IMR-90 (cell line): ENCODE results near the gene CCDC83. TPM values are rescaled to one million over a fixed set of nuclear protein-coding genes. Genes with fewer than 3 reads are reported as not detected.
A peak's percentile ranks its signal among the peaks of the same experiment; 100 is the strongest.

Source experiments
- ATAC-seq: fragments of 200-7000 bp; cut with Tn5 transposase; 2 replicates; pipeline ENCODE4 v1.9.1; 2020; ENCODE audit warnings: low read depth, mild to moderate bottlenecking, moderate library complexity
- BruUV-seq: library from RNA; stranded (reverse); fragments of 400-500 nt; replicated peaks from 2 replicates; lab custom pipeline; 2021; lab: Mats Ljungman, UMichigan
- CTCF ChIA-PET: fragments of 300-600 bp; formaldehyde crosslinking; extraction: SDS; loops from one replicate; lab custom pipeline; 2021; ENCODE audit warnings: antibody characterized with exemption; lab: Yijun Ruan, JAX
- POLR2A ChIA-PET: fragments of 300-600 bp; sonication (Branson Sonifier 250); formaldehyde crosslinking; loops from one replicate; lab custom pipeline; 2022; ENCODE audit warnings: antibody characterized with exemption; ENCODE audit not compliant: unreplicated experiment; lab: Charles Lee
- DNase-seq: peaks from one replicate; pipeline ENCODE4 v3.0.0; 2013
- H2AFZ ChIP-seq: replicated peaks from 2 replicates; pipeline ENCODE3; 2013; ENCODE audit warnings: low read length, mild to moderate bottlenecking; ENCODE audit not compliant: poor library complexity
- H2AK5ac ChIP-seq: 2 replicates; pipeline ENCODE4 v1.6.1; 2013; ENCODE audit warnings: low read depth, low read length, inconsistent platforms
- H2AK9ac ChIP-seq: replicated peaks from 2 replicates; pipeline ENCODE3; 2013; ENCODE audit warnings: mild to moderate bottlenecking, low read depth, low read length, moderate library complexity; ENCODE audit not compliant: poor library complexity
- H2BK120ac ChIP-seq: 2 replicates; pipeline ENCODE4 v1.6.1; 2013; ENCODE audit warnings: low read depth, low read length, inconsistent platforms
- H2BK15ac ChIP-seq: 3 replicates; pipeline ENCODE4 v1.6.1; 2013; ENCODE audit warnings: low read depth, low read length, inconsistent platforms
- H2BK20ac ChIP-seq: 2 replicates; pipeline ENCODE4 v1.6.1; 2013; ENCODE audit warnings: low read depth, mild to moderate bottlenecking, inconsistent platforms, low read length, moderate library complexity
- H2BK5ac ChIP-seq: 2 replicates; pipeline ENCODE4 v1.6.1; 2013; ENCODE audit warnings: mild to moderate bottlenecking, low read depth, low read length, inconsistent platforms; ENCODE audit not compliant: poor library complexity, severe bottlenecking
- H3K14ac ChIP-seq: replicated peaks from 2 replicates; pipeline ENCODE4 v1.6.1; 2013; ENCODE audit warnings: low read depth, low read length, inconsistent platforms
- H3K18ac ChIP-seq: 2 replicates; pipeline ENCODE4 v1.6.1; 2013; ENCODE audit warnings: low read depth, low read length, control low read depth
- H3K23ac ChIP-seq: 2 replicates; pipeline ENCODE4 v1.6.1; 2013; ENCODE audit warnings: low read depth, low read length, inconsistent platforms
- H3K27ac ChIP-seq: 2 replicates; pipeline ENCODE4 v1.5.1; 2013; ENCODE audit warnings: mild to moderate bottlenecking, control low read depth, low read length; ENCODE audit not compliant: insufficient read depth
- H3K27me3 ChIP-seq: 2 replicates; pipeline ENCODE4 v1.6.1; 2013; ENCODE audit warnings: low read length; ENCODE audit not compliant: control insufficient read depth, insufficient read depth
- H3K36me3 ChIP-seq: 2 replicates; pipeline ENCODE4 v1.6.1; 2013; ENCODE audit warnings: low read length, mixed read lengths; ENCODE audit not compliant: control insufficient read depth, insufficient read depth
- H3K4ac ChIP-seq: 2 replicates; pipeline ENCODE4 v1.6.1; 2013; ENCODE audit warnings: low read depth, low read length, inconsistent platforms
- H3K4me1 ChIP-seq: 2 replicates; pipeline ENCODE4 v1.6.1; 2013; ENCODE audit warnings: low read length, mixed read lengths; ENCODE audit not compliant: control insufficient read depth, insufficient read depth
- H3K4me2 ChIP-seq: 2 replicates; pipeline ENCODE4 v1.6.1; 2013; ENCODE audit warnings: low read depth, mild to moderate bottlenecking, control low read depth, low read length, moderate library complexity
- H3K4me3 ChIP-seq: 2 replicates; pipeline ENCODE4 v1.5.1; 2013; ENCODE audit warnings: low read depth, mild to moderate bottlenecking, control low read depth, low read length, moderate library complexity; ENCODE audit not compliant: insufficient read depth
- H3K56ac ChIP-seq: 2 replicates; pipeline ENCODE4 v1.6.1; 2013; ENCODE audit warnings: low read length, inconsistent platforms; ENCODE audit not compliant: insufficient read depth; ENCODE audit errors: extremely low read depth
- H3K79me1 ChIP-seq, 2 experiments: 2 replicates each; pipeline ENCODE4 v1.6.1; 2013; ENCODE audit warnings: low read length in 2 of 2, inconsistent platforms in 1 of 2, low read depth in 1 of 2
- H3K9ac ChIP-seq: 2 replicates; pipeline ENCODE4 v1.6.1; 2013; ENCODE audit warnings: low read depth, low read length, control low read depth
- H3K9me1 ChIP-seq: 2 replicates; pipeline ENCODE4 v1.6.1; 2013; ENCODE audit warnings: low read length, inconsistent platforms; ENCODE audit not compliant: insufficient read depth
- H3K9me3 ChIP-seq: 2 replicates; pipeline ENCODE4 v1.6.1; 2013; ENCODE audit warnings: low read length; ENCODE audit not compliant: control insufficient read depth, insufficient read depth
- H4K20me1 ChIP-seq: 2 replicates; pipeline ENCODE4 v1.6.1; 2013; ENCODE audit warnings: low read length, inconsistent platforms; ENCODE audit not compliant: insufficient read depth
- H4K5ac ChIP-seq: 2 replicates; pipeline ENCODE4 v1.6.1; 2013; ENCODE audit warnings: mild to moderate bottlenecking, low read depth, low read length, control low read depth
- H4K8ac ChIP-seq, 2 experiments: 2 replicates each; pipeline ENCODE4 v1.6.1; 2013; ENCODE audit warnings: low read depth in 2 of 2, low read length in 2 of 2, control low read depth in 1 of 2, inconsistent platforms in 1 of 2
- H4K91ac ChIP-seq: 2 replicates; pipeline ENCODE4 v1.6.1; 2013; ENCODE audit warnings: low read depth, low read length, inconsistent platforms; ENCODE audit not compliant: insufficient read depth
- CTCF ChIP-seq: conservative IDR thresholded peaks from 2 replicates; pipeline ENCODE4 v1.5.1; 2012; ENCODE audit warnings: mild to moderate bottlenecking, low read depth, low read length, improper control_type of control experiment
- MXI1 ChIP-seq: IDR thresholded peaks from 2 replicates; pipeline ENCODE4 v1.6.1; 2012; ENCODE audit warnings: low read depth, mild to moderate bottlenecking, low read length, moderate library complexity, borderline replicate concordance
- NFE2L2 ChIP-seq: fragments of 150-350 bp; IDR thresholded peaks from 2 replicates; pipeline ENCODE4 v1.6.1; 2016; ENCODE audit warnings: low read depth, mild to moderate bottlenecking, low read length
- USF2 ChIP-seq: fragments of 150-350 bp; IDR thresholded peaks from 2 replicates; pipeline ENCODE4 v1.6.1; 2017; ENCODE audit warnings: mild to moderate bottlenecking, antibody characterized with exemption, low read length, low read depth
- WGBS, 2 experiments: methylation state at CpG; one replicate each; pipeline versions ENCODE4 v1.1.5 to v1.1.7; 2013; ENCODE audit warnings: missing lambda C conversion rate in 2 of 2; ENCODE audit not compliant: insufficient read length in 1 of 2; ENCODE audit errors: extremely low coverage in 2 of 2; 5-methylcytosine and 5-hydroxymethylcytosine counted together
- dilution Hi-C: fragments of 300-500 bp; cut with HindIII; formaldehyde crosslinking; loops from one replicate; pipeline ENCODE4 v1.14.3; 2018; ENCODE audit warnings: low sequenced_read_pairs; ENCODE audit not compliant: unreplicated experiment
- in situ Hi-C: fragments of 300-500 bp; cut with MboI; formaldehyde crosslinking; loops from 3 replicates; pipeline ENCODE4 v1.14.3; 2019; ENCODE audit warnings: low sequenced_read_pairs, inconsistent platforms, mixed read lengths
- intact Hi-C: fragments of 100-400 bp; cut with micrococcal nuclease; formaldehyde crosslinking; loops from 2 replicates; pipeline ENCODE4 v1.10.0; 2022
- polyA plus RNA-seq, 3 experiments: library from polyadenylated mRNA; depleted of rRNA; stranded (reverse); fragments of >200 nt; gene quantifications; 2 replicates each; pipeline ENCODE4 v1.2.3, GENCODE V29; 2012; ENCODE audit warnings: low replicate concordance in 1 of 3
- total RNA-seq: library from RNA; depleted of rRNA; stranded (reverse); fragments of >200 nt; gene quantifications from 2 replicates; pipeline ENCODE4 v1.2.3, GENCODE V29; 2012

CCDC83 gene
- total and polyA plus RNA-seq, 2 of the 4 experiments (the other 2 are of a cell fraction) = not detected

GRCh38 chr11:85866137-85866827 lies 11.1 kb downstream of the CCDC83 start (continued):
- no peak for TF ChIP-seq NFE2L2

- H2BK15ac ChIP-seq = no peak overlapping the region
- no peak overlapping the region for H4K8ac ChIP-seq
- dilution Hi-C loops = no loop called here
- in situ Hi-C loops = loop anchor here (10.0 kb wide), 1 partner anchor 427 kb away; no protein-coding TSS in a partner anchor
- no peak overlapping the region for H3K4me2 ChIP-seq
- no peaks in the 10 kb centered on the region for H4K20me1 ChIP-seq
- peak overlapping the region; percentile 7; the same call in 1 of the 2 replicates for H3K23ac ChIP-seq
- TF ChIP-seq CTCF (no peak), USF2 (peak; percentile 60), MXI1 (peak; percentile 74), NFE2L2 (no peak)
- DNase-seq (peak; percentile 57), ATAC-seq (peak; percentile 80)
- H3K56ac ChIP-seq = no peak overlapping the region
- intact Hi-C loops = no loop called here
- H2BK5ac ChIP-seq = peak overlapping the region; percentile 49
- no peak overlapping the region for H3K9ac ChIP-seq
- ChIA-PET POLR2A (no interaction called here), CTCF (no interaction called here)
- H3K79me1 ChIP-seq = no peaks in the 10 kb centered on the region
- H3K9me3 ChIP-seq = no peaks in the 10 kb centered on the region
- no TSS peak for BruUV-seq
- peak overlapping the region; percentile 31; the same call in 1 of the 2 replicates for H2BK20ac ChIP-seq
- H3K36me3 ChIP-seq = no peaks in the 10 kb centered on the region
- H3K18ac ChIP-seq = no peak overlapping the region
- no peaks in the 10 kb centered on the region for H3K27me3 ChIP-seq
- H4K91ac ChIP-seq = no peak overlapping the region
- H3K14ac ChIP-seq = peak overlapping the region; percentile 67; the same call in 1 of the 2 replicates
- H3K4me1 ChIP-seq = no peaks in the 10 kb centered on the region
- H3K9me1 ChIP-seq = peaks cover 4% of the 10 kb centered on the region
- H4K5ac ChIP-seq = no peak overlapping the region
- H3K4me3 ChIP-seq = no peak overlapping the region
- H2AFZ ChIP-seq = no peak overlapping the region
- no peak overlapping the region for H2AK9ac ChIP-seq
- H3K4ac ChIP-seq = peak overlapping the region; percentile 1; the same call in 1 of the 2 replicates
- no peak overlapping the region for H2AK5ac ChIP-seq
- H2BK120ac ChIP-seq = no peak overlapping the region
- no CpG with 5 or more reads among the region's 3 CpGs for WGBS, 2 experiments
- H3K27ac ChIP-seq = no peak overlapping the region
These were observed 12.6 kb downstream of the CCDC83 start for GRCh38 chr11:85867751-85868150.
